Psoas muscle (tissue), 8 donors: ENCODE measurements around the gene PPDPF. TPM values are rescaled to one million over a fixed set of nuclear protein-coding genes. Genes with fewer than 3 reads are reported as not detected.

Experiments
- ATAC-seq, 4 donors: fragments of 200-7000 bp; cut with Tn5 transposase; one replicate each; pipeline ENCODE4 v1.9.1; 2020; ENCODE audit warnings: moderate library complexity in 3 of 4, mild to moderate bottlenecking in 2 of 4
- DNase-seq, 2 donors: peaks; one replicate each; pipeline ENCODE4 v3.0.0-alpha.2; 2020
- H3K27ac ChIP-seq: fragments of 200-600 bp; one replicate; pipeline ENCODE4 v1.8.0; 2022
- H3K27me3 ChIP-seq, 3 donors: fragments of 200-600 bp in 1 of 3; one replicate each; pipeline versions ENCODE4 v1.6.1 to v1.8.0; 2013 to 2022; ENCODE audit warnings: low read length in 2 of 3, mild to moderate bottlenecking in 2 of 3, moderate library complexity in 1 of 3; ENCODE audit not compliant: insufficient read depth in 3 of 3
- H3K36me3 ChIP-seq, 2 donors: fragments of 200-600 bp in 1 of 2; one replicate each; pipeline versions ENCODE4 v1.6.1 to v1.8.0; 2013 to 2022; ENCODE audit warnings: low read depth in 1 of 2, mild to moderate bottlenecking in 1 of 2, moderate library complexity in 1 of 2; ENCODE audit not compliant: insufficient read depth in 1 of 2
- H3K4me1 ChIP-seq: fragments of 200-600 bp; one replicate; pipeline ENCODE4 v1.8.0; 2022
- H3K4me3 ChIP-seq: fragments of 200-600 bp; one replicate; pipeline ENCODE4 v1.8.0; 2022; ENCODE audit warnings: mild to moderate bottlenecking
- H3K9me3 ChIP-seq: fragments of 200-600 bp; one replicate; pipeline ENCODE4 v1.8.0; 2022
- WGBS, 3 donors: extraction: QIAGEN DNeasy Blood & Tissue Kit; methylation state at CpG; one replicate each; pipeline versions ENCODE4 v1.1.6 to v1.1.7; 2013; 5-methylcytosine and 5-hydroxymethylcytosine counted together
- intact Hi-C, 2 donors: fragments of 100-400 bp; cut with DNase I; formaldehyde crosslinking; loops; one replicate each; pipeline versions ENCODE4 v1.11.0 to v1.14.2; 2022
- polyA plus RNA-seq, 3 donors: library from polyadenylated mRNA; stranded (reverse); fragments of 200-250 nt; gene quantifications; one replicate each; pipeline ENCODE4 v1.2.3, GENCODE V29; 2013
- total RNA-seq, 4 donors: library from RNA; stranded (reverse); fragmentation: NEBNext Ultra II Directional in 2 of 4; extraction: Animal tissue kit (Norgen Biotek cat#: 25700) in 2 of 4; gene quantifications; one replicate each; pipeline versions ENCODE4 v1.2.1 to v1.2.4, GENCODE V29; 2021 to 2023
- TF ChIP-seq, protein P1 (sequence below): fragments of 200-600 bp; IDR thresholded peaks from one replicate; pipeline ENCODE4 v1.8.0; 2022; ENCODE audit warnings: antibody characterized with exemption
- donor health status: healthy with polysubstance abuse.
- donor health status: DM: no; HTN: no; CAD: no; lungs with moderate emphysema.
- donor health status: Bipolar disorder and iron deficiency.
- donor health status: healthy.
- donor health status: DM: yes; HTN: yes; CAD: no.
- donor health status: DM: no; HTN: no; CAD: no.
- donor health status: DM: no; HTN: no; CAD: no.
- donor health status: DM: yes; HTN: yes; CAD: no.

PPDPF gene
- total and polyA plus RNA-seq, 7 donors, result 130 to 198 (median 153) TPM

GRCh38 chr20:63487116-63487764, 33.3 kb upstream of the PPDPF start:
- no peaks in the 10 kb centered on the region for H3K4me1 ChIP-seq
- peaks cover 0 to 40% of the 10 kb centered on the region in 2 donors for H3K36me3 ChIP-seq
- no peak overlapping the region for H3K4me3 ChIP-seq
- no peaks in the 10 kb centered on the region for H3K9me3 ChIP-seq
- H3K27ac ChIP-seq, result no peak overlapping the region
- intact Hi-C loops, result no loop called here
- DNase-seq, result peak in 1 of 2 donors; percentile 47
- TF ChIP-seq, protein P1, sequence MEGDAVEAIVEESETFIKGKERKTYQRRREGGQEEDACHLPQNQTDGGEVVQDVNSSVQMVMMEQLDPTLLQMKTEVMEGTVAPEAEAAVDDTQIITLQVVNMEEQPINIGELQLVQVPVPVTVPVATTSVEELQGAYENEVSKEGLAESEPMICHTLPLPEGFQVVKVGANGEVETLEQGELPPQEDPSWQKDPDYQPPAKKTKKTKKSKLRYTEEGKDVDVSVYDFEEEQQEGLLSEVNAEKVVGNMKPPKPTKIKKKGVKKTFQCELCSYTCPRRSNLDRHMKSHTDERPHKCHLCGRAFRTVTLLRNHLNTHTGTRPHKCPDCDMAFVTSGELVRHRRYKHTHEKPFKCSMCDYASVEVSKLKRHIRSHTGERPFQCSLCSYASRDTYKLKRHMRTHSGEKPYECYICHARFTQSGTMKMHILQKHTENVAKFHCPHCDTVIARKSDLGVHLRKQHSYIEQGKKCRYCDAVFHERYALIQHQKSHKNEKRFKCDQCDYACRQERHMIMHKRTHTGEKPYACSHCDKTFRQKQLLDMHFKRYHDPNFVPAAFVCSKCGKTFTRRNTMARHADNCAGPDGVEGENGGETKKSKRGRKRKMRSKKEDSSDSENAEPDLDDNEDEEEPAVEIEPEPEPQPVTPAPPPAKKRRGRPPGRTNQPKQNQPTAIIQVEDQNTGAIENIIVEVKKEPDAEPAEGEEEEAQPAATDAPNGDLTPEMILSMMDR, result no peak
- WGBS, 3 donors, result 48 to 50% (median 50%) methylated on average over 14 of the region's 14 CpGs
- H3K27me3 ChIP-seq, result no peaks in the 10 kb centered on the region
- ATAC-seq, result no peak

- WGBS, 3 donors, result 27 to 39% (median 28%) methylated on average over 17 to 38 of the region's 40 CpGs
- H3K27me3 ChIP-seq, result no peaks in the 10 kb centered on the region
- no peak overlapping the region for H3K27ac ChIP-seq
Measured at GRCh38 chr20:63487781-63488241, 32.8 kb upstream of the PPDPF start.

DNA sequence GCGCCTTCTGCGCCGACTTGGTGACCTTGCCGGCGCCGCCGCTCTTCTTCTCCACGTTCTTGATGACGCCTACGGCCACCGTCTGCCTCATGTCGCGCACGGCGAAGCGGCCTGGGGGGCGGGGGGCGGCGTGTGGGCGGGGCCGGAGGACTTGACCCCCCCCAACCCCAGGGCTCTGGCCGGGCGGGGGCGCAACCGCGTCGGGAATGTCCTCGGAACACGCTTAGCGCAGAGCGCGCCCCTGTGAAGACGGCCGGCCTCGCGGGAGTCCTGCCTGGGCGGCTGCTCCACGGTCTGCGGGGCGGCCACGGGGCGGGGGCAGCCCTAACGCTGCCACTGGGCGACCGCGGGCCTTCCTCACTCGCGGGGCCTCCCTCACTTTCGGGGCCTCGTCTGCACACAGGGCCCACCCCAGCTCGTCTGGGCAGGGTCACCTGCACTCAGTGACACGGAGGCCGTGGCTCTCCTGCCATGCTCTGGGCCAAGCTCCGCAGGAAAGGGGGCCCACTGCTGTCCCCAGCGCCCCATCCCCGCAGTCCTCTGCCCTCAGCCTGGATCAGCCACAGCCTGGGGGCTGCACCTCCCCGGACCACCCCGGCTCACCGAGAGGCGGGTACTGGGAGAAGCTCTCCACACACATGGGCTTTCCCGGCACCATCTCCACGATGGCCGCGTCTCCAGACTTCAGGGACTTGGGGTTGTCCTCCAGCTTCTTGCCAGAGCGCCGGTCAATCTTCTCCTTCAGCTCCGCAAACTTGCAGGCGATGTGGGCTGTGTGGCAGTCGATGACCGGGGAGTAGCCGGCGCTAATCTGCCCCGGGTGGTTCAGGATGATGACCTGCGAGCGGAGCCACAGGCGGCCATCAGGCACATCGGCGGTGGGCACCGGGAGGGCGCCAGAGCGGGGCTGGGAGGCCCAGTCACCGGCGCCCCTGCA, 32.0 kb upstream of the PPDPF start:
- intact Hi-C loops, result no loop called here
- Histone ChIP-seq H3K36me3 (peaks cover 0 to 48% of the 10 kb centered on the region in 2 donors), H3K9me3 (no peaks in the 10 kb centered on the region), H3K27me3 (no peaks in the 10 kb centered on the region), H3K4me1 (no peaks in the 10 kb centered on the region), H3K27ac (no peak overlapping the region), H3K4me3 (no peak overlapping the region)
- WGBS, 3 donors, result 23 to 30% (median 26%) methylated on average over 63 to 83 of the region's 83 CpGs
- TF ChIP-seq, protein P1, result no peak
- DNase-seq (peak in 1 of 2 donors; percentile 53), ATAC-seq (no peak)

More at GRCh38 chr20:63487781-63488241, 32.8 kb upstream of the PPDPF start:
- Histone ChIP-seq H3K9me3 (no peaks in the 10 kb centered on the region), H3K4me1 (no peaks in the 10 kb centered on the region), H3K36me3 (peaks cover 0 to 40% of the 10 kb centered on the region in 2 donors), H3K4me3 (no peak overlapping the region)
- TF ChIP-seq, protein P1, result no peak
- intact Hi-C loops, result no loop called here
- DNase-seq (peak in 1 of 2 donors; percentile 49), ATAC-seq (no peak)

DNA sequence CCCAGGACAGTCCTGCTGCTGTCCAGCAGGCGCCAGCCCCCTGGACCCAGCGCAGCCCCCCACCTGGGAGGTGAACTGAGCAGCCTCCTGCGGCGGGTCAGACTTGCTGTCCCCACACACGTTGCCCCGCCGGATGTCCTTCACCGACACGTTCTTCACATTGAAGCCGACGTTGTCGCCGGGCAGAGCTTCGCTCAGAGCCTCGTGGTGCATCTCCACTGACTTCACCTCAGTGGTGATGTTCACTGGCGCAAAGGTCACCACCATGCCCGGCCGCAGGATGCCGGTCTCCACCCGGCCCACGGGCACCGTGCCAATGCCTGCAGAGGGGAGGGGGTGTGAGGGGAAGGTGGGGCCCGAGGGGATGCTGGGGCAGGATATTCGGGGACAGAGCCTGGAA, 30.1 kb upstream of the PPDPF start:
- H3K9me3 ChIP-seq, result no peaks in the 10 kb centered on the region
- no peak overlapping the region for H3K4me3 ChIP-seq
- intact Hi-C loops, result no loop called here
- DNase-seq (peak in 1 of 2 donors; percentile 63), ATAC-seq (no peak)
- no peak overlapping the region for H3K27ac ChIP-seq
- H3K36me3 ChIP-seq, result peaks cover 0 to 67% of the 10 kb centered on the region in 2 donors
- WGBS, 3 donors, result 59 to 62% (median 62%) methylated on average over 23 to 24 of the region's 24 CpGs
- TF ChIP-seq, protein P1, result no peak
- H3K4me1 ChIP-seq, result peaks cover 15% of the 10 kb centered on the region
- H3K27me3 ChIP-seq, result no peaks in the 10 kb centered on the region
